ENCODE results near the gene ITM2B. TPM values are rescaled to one million over a fixed set of nuclear protein-coding genes. Genes with fewer than 3 reads are reported as not detected.

The ITM2B gene
- total RNA-seq, 1 donor from 2014 or later, result 244 TPM

DNA sequence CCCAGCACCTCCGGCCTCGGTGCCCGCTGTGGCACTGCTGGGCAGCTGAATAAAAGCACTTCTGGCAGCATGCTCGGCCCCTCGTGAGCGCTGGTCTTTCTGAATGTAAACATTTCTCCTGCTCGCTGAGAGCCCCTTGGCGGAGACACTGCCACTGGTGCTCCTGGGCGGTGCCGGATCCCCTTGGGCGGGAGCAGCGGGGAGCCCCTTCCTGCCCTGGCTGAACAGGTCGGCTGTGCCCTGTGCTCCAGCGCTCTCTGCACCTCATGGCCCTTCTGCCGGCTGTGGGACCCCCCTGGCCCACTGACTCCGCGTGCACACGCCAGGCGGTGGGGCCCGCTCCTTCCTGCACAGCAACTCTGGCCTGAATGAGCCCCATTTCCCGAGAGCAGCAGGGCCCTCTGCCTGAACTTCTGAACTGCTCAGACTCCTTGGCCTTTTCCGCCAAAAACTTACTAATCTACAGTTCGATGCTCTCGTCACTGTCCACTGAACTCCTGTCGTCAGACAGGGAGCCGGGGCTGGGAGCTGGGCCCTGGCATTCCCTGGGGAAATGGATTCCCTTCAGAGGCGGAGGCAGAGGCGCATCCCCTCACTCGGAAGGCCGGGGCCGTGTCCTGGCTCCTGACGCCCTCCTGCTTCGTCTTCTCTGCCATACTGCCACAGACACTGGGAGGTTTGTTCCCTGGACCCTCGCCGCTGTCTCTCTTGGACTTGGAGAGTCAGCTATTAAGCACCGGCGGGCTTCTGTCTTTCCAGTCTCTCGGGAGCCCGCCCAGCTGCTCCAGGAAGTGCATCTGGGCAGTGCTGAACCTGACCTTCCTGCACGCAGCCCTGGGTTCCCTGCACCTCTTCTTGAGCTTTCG lies 84.7 kb downstream of the ITM2B start:
- no peak overlapping the region for H3K27ac Mint-ChIP-seq
- TF ChIP-seq, protein P1, sequence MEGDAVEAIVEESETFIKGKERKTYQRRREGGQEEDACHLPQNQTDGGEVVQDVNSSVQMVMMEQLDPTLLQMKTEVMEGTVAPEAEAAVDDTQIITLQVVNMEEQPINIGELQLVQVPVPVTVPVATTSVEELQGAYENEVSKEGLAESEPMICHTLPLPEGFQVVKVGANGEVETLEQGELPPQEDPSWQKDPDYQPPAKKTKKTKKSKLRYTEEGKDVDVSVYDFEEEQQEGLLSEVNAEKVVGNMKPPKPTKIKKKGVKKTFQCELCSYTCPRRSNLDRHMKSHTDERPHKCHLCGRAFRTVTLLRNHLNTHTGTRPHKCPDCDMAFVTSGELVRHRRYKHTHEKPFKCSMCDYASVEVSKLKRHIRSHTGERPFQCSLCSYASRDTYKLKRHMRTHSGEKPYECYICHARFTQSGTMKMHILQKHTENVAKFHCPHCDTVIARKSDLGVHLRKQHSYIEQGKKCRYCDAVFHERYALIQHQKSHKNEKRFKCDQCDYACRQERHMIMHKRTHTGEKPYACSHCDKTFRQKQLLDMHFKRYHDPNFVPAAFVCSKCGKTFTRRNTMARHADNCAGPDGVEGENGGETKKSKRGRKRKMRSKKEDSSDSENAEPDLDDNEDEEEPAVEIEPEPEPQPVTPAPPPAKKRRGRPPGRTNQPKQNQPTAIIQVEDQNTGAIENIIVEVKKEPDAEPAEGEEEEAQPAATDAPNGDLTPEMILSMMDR (IDR thresholded peaks at IDR 0.05; ENCODE audit: unreplicated experiment), result no peak

DNA sequence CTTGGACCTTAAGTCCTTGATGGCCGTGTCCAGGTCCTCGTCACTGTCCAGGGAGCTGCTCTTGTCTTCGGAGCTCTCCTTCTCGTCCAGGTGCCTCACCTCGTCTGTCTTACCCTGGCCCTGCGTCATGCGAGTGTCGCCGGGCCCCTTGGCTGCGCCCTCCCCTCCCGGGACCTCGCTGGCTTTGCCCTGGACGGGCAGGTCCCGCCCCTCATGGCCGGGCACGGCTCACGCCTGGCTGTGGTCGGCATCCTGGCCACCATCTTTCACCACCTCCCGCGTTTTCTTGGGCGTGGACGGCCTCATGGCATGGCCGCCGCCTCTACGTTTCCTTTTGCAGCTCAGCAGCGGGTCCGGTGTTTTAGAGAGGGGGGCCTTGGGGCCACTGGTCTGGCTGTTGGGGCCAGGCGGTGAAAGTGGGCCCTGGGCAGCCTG lies 85.4 kb downstream of the ITM2B start:
- peaks cover 59% of the 10 kb centered on the region for H3K36me3 Mint-ChIP-seq
- H3K9me3 Mint-ChIP-seq, result peaks cover 41% of the 10 kb centered on the region
- no peak overlapping the region for H3K4me3 Mint-ChIP-seq
- TF ChIP-seq, protein P1 (IDR thresholded peaks at IDR 0.05; ENCODE audit: unreplicated experiment), result no peak
- H3K27ac Mint-ChIP-seq, result no peak overlapping the region
- no peaks in the 10 kb centered on the region for H3K27me3 Mint-ChIP-seq (ENCODE audit: low read depth)
- peak in 1 of 2 experiments; percentile 21 for DNase-seq (ENCODE audit: low spot score in 2 of 2, unreplicated experiment in 2 of 2)
- H3K4me1 Mint-ChIP-seq, result no peaks in the 10 kb centered on the region

More for the DNA sequence above, 84.7 kb downstream of the ITM2B start:
- H3K4me3 Mint-ChIP-seq, result no peak overlapping the region
- no peaks in the 10 kb centered on the region for H3K4me1 Mint-ChIP-seq
- peaks cover 37% of the 10 kb centered on the region for H3K9me3 Mint-ChIP-seq
- no peaks in the 10 kb centered on the region for H3K27me3 Mint-ChIP-seq (ENCODE audit: low read depth)
- no peak for DNase-seq (ENCODE audit: low spot score in 2 of 2, unreplicated experiment in 2 of 2)
- peaks cover 62% of the 10 kb centered on the region for H3K36me3 Mint-ChIP-seq

DNA sequence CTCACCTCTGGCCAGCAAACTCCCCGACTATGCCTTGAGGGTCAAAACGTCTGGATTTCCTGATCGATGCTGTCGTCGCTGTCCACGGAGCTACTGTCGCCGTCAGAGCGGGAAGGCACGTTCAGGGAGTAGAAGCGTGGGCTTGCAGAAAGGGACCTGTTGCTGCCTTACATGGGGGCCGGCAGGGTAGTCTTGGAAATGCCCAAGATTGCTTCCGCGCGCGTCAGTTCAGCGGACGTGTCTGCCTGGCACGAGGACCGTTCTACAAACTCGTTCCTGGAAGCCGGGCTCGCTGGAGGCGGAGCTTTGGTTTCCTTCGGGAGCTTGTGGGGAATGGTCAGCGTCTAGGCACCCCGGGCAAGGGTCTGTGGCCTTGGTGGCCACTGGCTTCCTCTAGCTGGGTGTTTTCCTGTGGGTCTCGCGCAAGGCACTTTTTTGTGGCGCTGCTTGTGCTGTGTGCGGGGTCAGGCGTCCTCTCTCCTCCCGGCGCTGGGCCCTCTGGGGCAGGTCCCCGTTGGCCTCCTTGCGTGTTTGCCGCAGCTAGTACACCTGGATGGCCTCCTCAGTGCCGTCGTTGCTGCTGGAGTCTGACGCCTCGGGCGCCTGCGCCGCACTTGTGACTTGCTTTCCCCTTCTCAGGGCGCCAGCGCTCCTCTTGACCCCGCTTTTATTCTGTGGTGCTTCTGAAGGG lies 86.0 kb downstream of the ITM2B start:
- H3K27me3 Mint-ChIP-seq (ENCODE audit: low read depth), result no peaks in the 10 kb centered on the region
- no peak overlapping the region for H3K4me3 Mint-ChIP-seq
- H3K4me1 Mint-ChIP-seq, result no peaks in the 10 kb centered on the region
- H3K27ac Mint-ChIP-seq, result no peak overlapping the region
- no peak for DNase-seq (ENCODE audit: low spot score in 2 of 2, unreplicated experiment in 2 of 2)
- H3K9me3 Mint-ChIP-seq, result peaks cover 41% of the 10 kb centered on the region
- H3K36me3 Mint-ChIP-seq, result peaks cover 57% of the 10 kb centered on the region
- TF ChIP-seq, protein P1 (IDR thresholded peaks at IDR 0.05; ENCODE audit: unreplicated experiment), result no peak

Other genes with a start within 250 kb of the ITM2B start
- 39.3 to 41.1 TPM (median 40.0 TPM) in 3 replicates for gene SUCLA2, start 231.9 kb upstream of the ITM2B start, total RNA-seq
- gene NUDT15, start 195.5 kb upstream of the ITM2B start, total RNA-seq, result 10.4 to 10.8 TPM (median 10.6 TPM) in 3 replicates
- 45.0 to 46.6 TPM (median 46.3 TPM) in 3 replicates for gene MED4, start 138.1 kb upstream of the ITM2B start, total RNA-seq
- 30.1 to 35.1 TPM (median 34.7 TPM) in 3 replicates for gene RB1, start 70.5 kb downstream of the ITM2B start, total RNA-seq
- gene LPAR6, start 179.9 kb downstream of the ITM2B start, total RNA-seq, result 19.4 to 21.7 TPM (median 21.1 TPM) in 3 replicates